ENCODE measurements around the gene CCNYL1. TPM values are rescaled to one million over a fixed set of nuclear protein-coding genes. Genes with fewer than 3 reads are reported as not detected.

Gene CCNYL1
- total RNA-seq, 1 donor from 2014 or later: 7.6 TPM

DNA sequence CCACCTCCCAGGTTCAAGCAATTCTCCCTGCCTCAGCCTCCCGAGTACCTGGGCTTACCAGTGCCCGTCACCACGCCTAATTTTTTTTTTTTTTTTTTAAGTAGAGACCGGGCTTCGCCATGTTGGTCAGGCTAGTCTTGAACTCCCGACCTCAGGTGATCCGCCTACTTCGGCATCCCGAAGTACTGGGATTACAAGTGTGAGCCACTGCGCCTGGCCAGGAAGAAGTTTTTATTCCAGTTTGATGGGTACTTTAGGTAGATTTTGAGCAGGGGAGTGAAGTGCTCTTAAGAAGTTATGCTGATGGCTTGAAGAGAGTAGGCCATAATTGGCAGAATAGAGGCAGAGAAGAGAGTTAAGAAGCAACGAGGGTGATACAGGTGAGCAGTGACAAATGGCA lies 33.0 kb downstream of the CCNYL1 start:
- Histone ChIP-seq H3K4me3 (no peak overlapping the region), H3K27ac (replicated peaks) (no peak overlapping the region), H3K4me1 (no peaks in the 10 kb centered on the region), H3K9me3 (replicated peaks) (no peaks in the 10 kb centered on the region), H3K27me3 (ENCODE audit: low read depth) (no peaks in the 10 kb centered on the region), H3K36me3 (peaks cover 38% of the 10 kb centered on the region)
- TF ChIP-seq, protein P1, sequence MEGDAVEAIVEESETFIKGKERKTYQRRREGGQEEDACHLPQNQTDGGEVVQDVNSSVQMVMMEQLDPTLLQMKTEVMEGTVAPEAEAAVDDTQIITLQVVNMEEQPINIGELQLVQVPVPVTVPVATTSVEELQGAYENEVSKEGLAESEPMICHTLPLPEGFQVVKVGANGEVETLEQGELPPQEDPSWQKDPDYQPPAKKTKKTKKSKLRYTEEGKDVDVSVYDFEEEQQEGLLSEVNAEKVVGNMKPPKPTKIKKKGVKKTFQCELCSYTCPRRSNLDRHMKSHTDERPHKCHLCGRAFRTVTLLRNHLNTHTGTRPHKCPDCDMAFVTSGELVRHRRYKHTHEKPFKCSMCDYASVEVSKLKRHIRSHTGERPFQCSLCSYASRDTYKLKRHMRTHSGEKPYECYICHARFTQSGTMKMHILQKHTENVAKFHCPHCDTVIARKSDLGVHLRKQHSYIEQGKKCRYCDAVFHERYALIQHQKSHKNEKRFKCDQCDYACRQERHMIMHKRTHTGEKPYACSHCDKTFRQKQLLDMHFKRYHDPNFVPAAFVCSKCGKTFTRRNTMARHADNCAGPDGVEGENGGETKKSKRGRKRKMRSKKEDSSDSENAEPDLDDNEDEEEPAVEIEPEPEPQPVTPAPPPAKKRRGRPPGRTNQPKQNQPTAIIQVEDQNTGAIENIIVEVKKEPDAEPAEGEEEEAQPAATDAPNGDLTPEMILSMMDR (IDR thresholded peaks at IDR 0.05; ENCODE audit: borderline replicate concordance): no peak
- no peak for DNase-seq
- intact Hi-C loops (cut with micrococcal nuclease): no loop called here

DNA sequence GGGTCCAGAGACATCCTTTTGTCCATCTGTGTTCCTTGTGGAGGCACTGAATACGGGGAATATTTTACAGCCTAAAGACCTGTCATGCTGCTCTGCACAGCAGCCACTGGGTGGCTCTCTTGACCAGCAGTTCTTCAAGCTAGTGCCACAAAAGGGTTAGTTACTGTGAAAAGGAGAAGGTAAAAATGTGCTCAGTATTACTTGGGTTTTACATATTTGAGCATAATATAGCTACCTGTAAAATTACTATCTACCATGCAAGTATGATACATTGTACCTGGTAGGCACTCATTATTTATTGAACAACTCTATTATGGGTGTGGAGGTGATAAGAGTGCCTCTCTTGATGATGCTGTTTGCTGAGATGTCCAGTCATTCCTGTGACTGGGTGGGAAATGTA lies 34.7 kb downstream of the CCNYL1 start:
- Histone ChIP-seq H3K27ac (replicated peaks) (no peak overlapping the region), H3K27me3 (ENCODE audit: low read depth) (no peaks in the 10 kb centered on the region), H3K4me3 (no peak overlapping the region), H3K9me3 (replicated peaks) (no peaks in the 10 kb centered on the region), H3K36me3 (peaks cover 44% of the 10 kb centered on the region), H3K4me1 (no peaks in the 10 kb centered on the region)
- no peak for DNase-seq
- intact Hi-C loops (cut with micrococcal nuclease): loop anchor here (5.0 kb wide), 2 partner anchors 226 to 296 kb away; no protein-coding TSS in a partner anchor
- TF ChIP-seq, protein P1 (IDR thresholded peaks at IDR 0.05; ENCODE audit: borderline replicate concordance): peak; percentile 90

DNA sequence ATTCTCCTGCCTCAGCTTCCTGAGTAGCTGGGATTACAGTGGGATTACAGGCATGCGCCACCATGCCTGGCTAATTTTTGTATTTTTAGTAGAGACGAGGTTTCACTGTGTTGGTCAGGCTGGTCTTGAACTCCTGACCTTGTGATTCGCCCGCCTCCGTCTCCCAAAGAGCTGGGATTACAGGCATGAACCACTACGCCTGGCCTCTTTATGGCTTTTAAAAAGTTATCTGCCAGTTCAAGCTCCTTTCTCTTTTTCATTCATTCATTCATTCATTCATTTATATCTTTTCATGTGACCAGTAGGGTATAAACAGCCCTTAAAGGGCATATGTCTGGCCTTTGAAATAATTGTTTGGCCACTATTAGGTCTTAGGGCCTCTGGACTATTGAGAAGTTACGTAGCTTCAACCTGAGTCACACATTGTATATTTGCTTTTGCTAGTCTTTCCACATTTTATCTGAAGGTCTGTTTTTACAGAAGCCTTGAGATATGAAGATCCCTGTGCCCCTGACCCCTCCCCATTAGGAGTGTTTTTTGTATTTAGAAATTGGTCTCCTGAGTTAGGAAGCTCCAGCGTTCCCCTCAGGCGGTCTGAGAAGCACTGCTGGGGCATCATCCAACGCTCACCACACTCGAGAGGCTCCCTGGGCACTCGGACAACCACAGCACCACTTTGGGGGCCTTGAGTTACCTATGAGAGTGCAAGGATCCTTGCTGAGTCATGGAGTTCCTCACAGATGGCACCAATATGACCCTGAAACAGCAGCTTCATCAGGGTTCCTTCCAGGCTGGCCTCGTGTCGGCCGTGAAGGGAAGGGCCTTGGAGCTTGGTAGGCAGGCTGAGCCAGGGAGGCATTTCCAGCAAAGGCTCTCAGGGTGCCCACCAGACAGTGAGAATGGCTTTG lies 36.5 kb downstream of the CCNYL1 start:
- Histone ChIP-seq H3K4me1 (no peaks in the 10 kb centered on the region), H3K27ac (replicated peaks) (no peak overlapping the region), H3K4me3 (no peak overlapping the region), H3K36me3 (peaks cover 45% of the 10 kb centered on the region), H3K9me3 (replicated peaks) (no peaks in the 10 kb centered on the region), H3K27me3 (ENCODE audit: low read depth) (no peaks in the 10 kb centered on the region)
- intact Hi-C loops (cut with micrococcal nuclease): loop anchor here (5.0 kb wide), 2 partner anchors 224 to 294 kb away; no protein-coding TSS in a partner anchor
- TF ChIP-seq, protein P1 (IDR thresholded peaks at IDR 0.05; ENCODE audit: borderline replicate concordance): no peak
- no peak for DNase-seq

DNA sequence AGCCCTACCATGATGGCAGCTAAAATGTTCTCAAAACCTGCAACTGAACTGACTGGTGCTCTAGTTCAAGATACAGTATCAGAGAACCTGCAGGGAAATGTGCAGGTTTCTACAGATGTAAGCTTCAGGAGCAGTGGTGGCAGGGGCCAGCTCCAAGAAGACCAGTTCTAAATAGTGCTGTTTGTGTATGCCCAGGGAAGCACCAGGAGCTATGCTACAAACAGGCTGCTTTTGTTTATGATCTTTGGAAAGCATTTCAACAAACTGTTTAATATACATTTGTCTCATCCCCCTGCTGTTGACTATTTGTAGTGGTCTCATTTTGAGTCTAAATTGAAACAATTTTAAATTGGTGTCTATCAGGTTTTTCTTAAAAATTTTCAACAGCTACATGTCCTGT lies 37.6 kb downstream of the CCNYL1 start:
- intact Hi-C loops (cut with micrococcal nuclease): loop anchor here (5.0 kb wide), 2 partner anchors 223 to 293 kb away; no protein-coding TSS in a partner anchor
- Histone ChIP-seq H3K36me3 (peaks cover 45% of the 10 kb centered on the region), H3K9me3 (replicated peaks) (no peaks in the 10 kb centered on the region), H3K4me3 (no peak overlapping the region), H3K27me3 (ENCODE audit: low read depth) (no peaks in the 10 kb centered on the region), H3K27ac (replicated peaks) (no peak overlapping the region), H3K4me1 (no peaks in the 10 kb centered on the region)
- TF ChIP-seq, protein P1 (IDR thresholded peaks at IDR 0.05; ENCODE audit: borderline replicate concordance): no peak
- no peak for DNase-seq

DNA sequence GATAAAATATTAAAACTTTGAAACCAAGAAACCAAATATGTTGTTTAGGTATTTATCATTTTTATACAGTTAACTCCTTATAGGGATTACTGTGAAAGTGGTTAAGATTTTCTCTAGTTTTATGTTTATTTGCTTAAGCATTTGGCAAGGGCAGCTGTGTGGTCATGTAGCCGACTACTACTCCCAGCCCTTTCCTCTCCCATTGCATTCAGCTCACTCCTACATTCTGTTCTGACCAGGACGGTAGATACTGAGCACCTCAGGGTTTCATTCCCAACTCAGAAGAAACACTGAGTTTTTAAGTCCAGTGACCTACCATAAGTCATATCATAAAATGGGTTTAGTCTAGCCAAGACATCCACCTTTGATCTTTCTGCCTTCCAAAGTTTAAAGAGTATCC lies 38.4 kb downstream of the CCNYL1 start:
- Histone ChIP-seq H3K36me3 (peaks cover 51% of the 10 kb centered on the region), H3K27ac (replicated peaks) (no peak overlapping the region), H3K4me1 (no peaks in the 10 kb centered on the region), H3K4me3 (no peak overlapping the region), H3K27me3 (ENCODE audit: low read depth) (no peaks in the 10 kb centered on the region), H3K9me3 (replicated peaks) (no peaks in the 10 kb centered on the region)
- intact Hi-C loops (cut with micrococcal nuclease): loop anchor here (5.0 kb wide), 2 partner anchors 222 to 292 kb away; no protein-coding TSS in a partner anchor
- no peak for DNase-seq
- TF ChIP-seq, protein P1 (IDR thresholded peaks at IDR 0.05; ENCODE audit: borderline replicate concordance): no peak
